HepG2 (cell line): ENCODE data around the gene ZDHHC7. TPM values are rescaled to one million over a fixed set of nuclear protein-coding genes. Genes with fewer than 3 reads are reported as not detected.

Experiments
- CBFB ChIP-seq: sonication (generic); formaldehyde crosslinking; IDR thresholded peaks from 2 replicates; pipeline ENCODE4 v1.4.0; 2020; ENCODE audit warnings: missing genetic modification reagents
- CENPT ChIP-seq: sonication (generic); formaldehyde crosslinking; IDR thresholded peaks from 2 replicates; pipeline ENCODE4 v1.8.0; 2022; ENCODE audit warnings: low read depth, mild to moderate bottlenecking, moderate library complexity, missing genetic modification reagents
- JUND ChIP-seq: sonication (generic); formaldehyde crosslinking; IDR thresholded peaks from 2 replicates; pipeline ENCODE4 v1.8.0; 2022; ENCODE audit warnings: mild to moderate bottlenecking, missing genetic modification reagents
- MIER2 ChIP-seq: IDR thresholded peaks from 2 replicates; pipeline ENCODE4 v1.6.1; 2016; ENCODE audit warnings: missing biosample characterization, missing genetic modification reagents
- SALL2 ChIP-seq: sonication (generic); formaldehyde crosslinking; IDR thresholded peaks from 2 replicates; pipeline ENCODE4 v1.8.1; 2023; ENCODE audit warnings: mild to moderate bottlenecking, missing genetic modification reagents, inconsistent platforms
- SMARCE1 ChIP-seq: fragments of 450-650 bp; IDR thresholded peaks from 2 replicates; pipeline ENCODE4 v1.6.1; 2017; ENCODE audit warnings: borderline replicate concordance
- ZNF761 ChIP-seq: sonication (generic); formaldehyde crosslinking; conservative IDR thresholded peaks from 2 replicates; pipeline ENCODE4 v1.4.0; 2020; ENCODE audit warnings: mild to moderate bottlenecking, missing genetic modification reagents
- ZZZ3 ChIP-seq: sonication (generic); formaldehyde crosslinking; IDR thresholded peaks from 2 replicates; pipeline ENCODE4 v1.4.0; 2020; ENCODE audit warnings: missing genetic modification reagents, mild to moderate bottlenecking, borderline replicate concordance
- polyA plus RNA-seq, 8 experiments: library from polyadenylated mRNA; depleted of rRNA in 3 of 8; stranded (reverse) in 7 of 8; unstranded in 1 of 8; fragments of >200 nt; fragmentation: Illumina TruSeq in 4 of 8; extraction: Trizol in 4 of 8; gene quantifications; 2 replicates each; pipeline versions ENCODE4 v1.2.1 to v1.2.3, GENCODE V29; 2011 to 2016; ENCODE audit warnings: low read depth in 4 of 8, missing spikeins in 1 of 8, mixed read lengths in 1 of 8; ENCODE audit not compliant: insufficient read depth in 1 of 8
- total RNA-seq, 5 experiments: library from RNA; depleted of rRNA; stranded (reverse); fragments of >200 nt; fragmentation: Illumina TruSeq; extraction: Trizol; gene quantifications; 2 replicates each; pipeline ENCODE4 v1.2.3, GENCODE V29; 2016; ENCODE audit warnings: low read depth in 1 of 5
- TF ChIP-seq, protein P1 (sequence below): IDR thresholded peaks from 2 replicates; pipeline ENCODE4 v1.6.1; 2016; ENCODE audit warnings: missing genetic modification reagents, missing compliant biosample characterization
- TF ChIP-seq, protein P2 (sequence below): sonication (generic); formaldehyde crosslinking; IDR thresholded peaks from 2 replicates; pipeline ENCODE4 v1.5.0; 2020; ENCODE audit warnings: mild to moderate bottlenecking, missing genetic modification reagents
- TF ChIP-seq, protein P3 (sequence below): sonication (generic); formaldehyde crosslinking; IDR thresholded peaks from 2 replicates; pipeline ENCODE4 v1.4.0; 2020; ENCODE audit warnings: missing genetic modification reagents
- TF ChIP-seq, protein P4 (sequence below): sonication (generic); formaldehyde crosslinking; conservative IDR thresholded peaks from 2 replicates; pipeline ENCODE4 v1.4.0; 2020; ENCODE audit warnings: missing genetic modification reagents
- TF ChIP-seq, protein P5 (sequence below): sonication (generic); formaldehyde crosslinking; IDR thresholded peaks from 2 replicates; pipeline ENCODE4 v1.8.0; 2022; ENCODE audit warnings: missing genetic modification reagents, low read depth, mild to moderate bottlenecking, borderline replicate concordance
- TF ChIP-seq, protein P6 (sequence below), 2 experiments: fragments of 450-650 bp in 1 of 2; sonication (generic) in 1 of 2; formaldehyde crosslinking in 1 of 2; IDR thresholded peaks; 2 replicates each; pipeline versions ENCODE4 v1.6.1 to v1.8.0; 2016 to 2022; ENCODE audit warnings: antibody characterized with exemption in 1 of 2, mild to moderate bottlenecking in 1 of 2, missing genetic modification reagents in 1 of 2

The ZDHHC7 gene
- total and polyA plus RNA-seq, 2 of the 13 experiments (the other 11 are each of a cell fraction or from before 2014, with no cell fraction given), result 46.8 to 67.6 TPM

DNA sequence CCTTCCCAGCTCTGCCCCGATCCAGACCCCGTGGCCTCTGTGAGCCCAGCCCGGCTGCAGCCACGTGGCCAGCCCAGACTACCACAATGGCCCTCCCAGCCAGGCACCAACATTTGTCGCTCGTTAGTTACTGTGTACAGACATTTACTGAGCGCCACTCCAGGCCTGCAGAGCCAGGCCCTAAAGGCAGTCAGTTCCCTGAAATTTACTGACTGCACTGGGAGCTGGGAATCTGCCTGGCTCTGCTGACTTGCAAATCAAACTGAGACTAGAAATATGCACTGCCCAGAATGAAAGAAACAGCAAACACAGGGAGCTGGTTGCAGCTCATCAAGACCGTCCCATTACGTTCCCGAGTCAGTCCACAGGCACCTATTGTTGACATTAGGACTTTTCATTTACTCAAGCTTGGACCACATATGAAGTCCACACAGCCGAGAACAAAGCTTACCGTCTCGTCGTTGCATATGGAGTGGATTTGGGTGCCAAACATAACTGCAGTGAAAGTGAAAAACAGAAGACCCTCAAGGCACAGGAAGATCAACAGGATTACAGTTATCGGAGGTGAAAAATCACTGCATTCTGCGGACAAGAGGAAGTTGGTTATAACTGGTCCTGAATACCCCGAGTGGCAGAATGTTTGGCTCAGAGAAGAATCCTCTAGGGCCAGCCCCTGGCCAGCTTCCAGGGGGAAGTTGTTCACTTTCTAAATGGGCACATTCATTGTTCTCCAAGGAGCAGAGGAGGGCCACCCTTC lies 34.5 kb downstream of the ZDHHC7 start (continued):
- TF ChIP-seq, protein P1, sequence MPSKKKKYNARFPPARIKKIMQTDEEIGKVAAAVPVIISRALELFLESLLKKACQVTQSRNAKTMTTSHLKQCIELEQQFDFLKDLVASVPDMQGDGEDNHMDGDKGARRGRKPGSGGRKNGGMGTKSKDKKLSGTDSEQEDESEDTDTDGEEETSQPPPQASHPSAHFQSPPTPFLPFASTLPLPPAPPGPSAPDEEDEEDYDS (CRISPR knock-in tag), result peak; percentile 32; the same call in 1 of the 2 replicates
- peak; percentile 26; the same call in 1 of the 2 replicates for TF ChIP-seq MIER2 (CRISPR knock-in tag)
- TF ChIP-seq JUND (CRISPR knock-in tag), result peak; percentile 49; the same call in 1 of the 2 replicates
- TF ChIP-seq CBFB (CRISPR knock-in tag), result no peak
- TF ChIP-seq ZNF761 (CRISPR knock-in tag), result 0 out of 2 replicates have a peak, but pooled peaks have one; percentile 36
- TF ChIP-seq, protein P2, sequence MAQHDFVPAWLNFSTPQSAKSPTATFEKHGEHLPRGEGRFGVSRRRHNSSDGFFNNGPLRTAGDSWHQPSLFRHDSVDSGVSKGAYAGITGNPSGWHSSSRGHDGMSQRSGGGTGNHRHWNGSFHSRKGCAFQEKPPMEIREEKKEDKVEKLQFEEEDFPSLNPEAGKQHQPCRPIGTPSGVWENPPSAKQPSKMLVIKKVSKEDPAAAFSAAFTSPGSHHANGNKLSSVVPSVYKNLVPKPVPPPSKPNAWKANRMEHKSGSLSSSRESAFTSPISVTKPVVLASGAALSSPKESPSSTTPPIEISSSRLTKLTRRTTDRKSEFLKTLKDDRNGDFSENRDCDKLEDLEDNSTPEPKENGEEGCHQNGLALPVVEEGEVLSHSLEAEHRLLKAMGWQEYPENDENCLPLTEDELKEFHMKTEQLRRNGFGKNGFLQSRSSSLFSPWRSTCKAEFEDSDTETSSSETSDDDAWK, result no peak
- TF ChIP-seq, protein P3, sequence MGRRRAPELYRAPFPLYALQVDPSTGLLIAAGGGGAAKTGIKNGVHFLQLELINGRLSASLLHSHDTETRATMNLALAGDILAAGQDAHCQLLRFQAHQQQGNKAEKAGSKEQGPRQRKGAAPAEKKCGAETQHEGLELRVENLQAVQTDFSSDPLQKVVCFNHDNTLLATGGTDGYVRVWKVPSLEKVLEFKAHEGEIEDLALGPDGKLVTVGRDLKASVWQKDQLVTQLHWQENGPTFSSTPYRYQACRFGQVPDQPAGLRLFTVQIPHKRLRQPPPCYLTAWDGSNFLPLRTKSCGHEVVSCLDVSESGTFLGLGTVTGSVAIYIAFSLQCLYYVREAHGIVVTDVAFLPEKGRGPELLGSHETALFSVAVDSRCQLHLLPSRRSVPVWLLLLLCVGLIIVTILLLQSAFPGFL (CRISPR knock-in tag), result no peak
- TF ChIP-seq, protein P4, sequence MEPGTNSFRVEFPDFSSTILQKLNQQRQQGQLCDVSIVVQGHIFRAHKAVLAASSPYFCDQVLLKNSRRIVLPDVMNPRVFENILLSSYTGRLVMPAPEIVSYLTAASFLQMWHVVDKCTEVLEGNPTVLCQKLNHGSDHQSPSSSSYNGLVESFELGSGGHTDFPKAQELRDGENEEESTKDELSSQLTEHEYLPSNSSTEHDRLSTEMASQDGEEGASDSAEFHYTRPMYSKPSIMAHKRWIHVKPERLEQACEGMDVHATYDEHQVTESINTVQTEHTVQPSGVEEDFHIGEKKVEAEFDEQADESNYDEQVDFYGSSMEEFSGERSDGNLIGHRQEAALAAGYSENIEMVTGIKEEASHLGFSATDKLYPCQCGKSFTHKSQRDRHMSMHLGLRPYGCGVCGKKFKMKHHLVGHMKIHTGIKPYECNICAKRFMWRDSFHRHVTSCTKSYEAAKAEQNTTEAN (CRISPR knock-in tag), result peak; percentile 63; the same call in 1 of the 2 replicates
- no peak for TF ChIP-seq SMARCE1
- TF ChIP-seq, protein P5, sequence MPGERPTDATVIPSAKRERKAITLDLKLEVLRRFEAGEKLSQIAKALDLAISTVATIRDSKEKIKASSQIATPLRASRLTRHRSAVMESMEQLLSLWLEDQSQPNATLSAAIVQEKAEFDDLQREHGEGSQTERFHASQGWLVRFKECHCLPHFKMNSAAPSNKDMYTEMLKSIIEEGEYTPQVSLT, result no peak
- no peak for TF ChIP-seq SALL2 (CRISPR knock-in tag)
- TF ChIP-seq, protein P6, sequence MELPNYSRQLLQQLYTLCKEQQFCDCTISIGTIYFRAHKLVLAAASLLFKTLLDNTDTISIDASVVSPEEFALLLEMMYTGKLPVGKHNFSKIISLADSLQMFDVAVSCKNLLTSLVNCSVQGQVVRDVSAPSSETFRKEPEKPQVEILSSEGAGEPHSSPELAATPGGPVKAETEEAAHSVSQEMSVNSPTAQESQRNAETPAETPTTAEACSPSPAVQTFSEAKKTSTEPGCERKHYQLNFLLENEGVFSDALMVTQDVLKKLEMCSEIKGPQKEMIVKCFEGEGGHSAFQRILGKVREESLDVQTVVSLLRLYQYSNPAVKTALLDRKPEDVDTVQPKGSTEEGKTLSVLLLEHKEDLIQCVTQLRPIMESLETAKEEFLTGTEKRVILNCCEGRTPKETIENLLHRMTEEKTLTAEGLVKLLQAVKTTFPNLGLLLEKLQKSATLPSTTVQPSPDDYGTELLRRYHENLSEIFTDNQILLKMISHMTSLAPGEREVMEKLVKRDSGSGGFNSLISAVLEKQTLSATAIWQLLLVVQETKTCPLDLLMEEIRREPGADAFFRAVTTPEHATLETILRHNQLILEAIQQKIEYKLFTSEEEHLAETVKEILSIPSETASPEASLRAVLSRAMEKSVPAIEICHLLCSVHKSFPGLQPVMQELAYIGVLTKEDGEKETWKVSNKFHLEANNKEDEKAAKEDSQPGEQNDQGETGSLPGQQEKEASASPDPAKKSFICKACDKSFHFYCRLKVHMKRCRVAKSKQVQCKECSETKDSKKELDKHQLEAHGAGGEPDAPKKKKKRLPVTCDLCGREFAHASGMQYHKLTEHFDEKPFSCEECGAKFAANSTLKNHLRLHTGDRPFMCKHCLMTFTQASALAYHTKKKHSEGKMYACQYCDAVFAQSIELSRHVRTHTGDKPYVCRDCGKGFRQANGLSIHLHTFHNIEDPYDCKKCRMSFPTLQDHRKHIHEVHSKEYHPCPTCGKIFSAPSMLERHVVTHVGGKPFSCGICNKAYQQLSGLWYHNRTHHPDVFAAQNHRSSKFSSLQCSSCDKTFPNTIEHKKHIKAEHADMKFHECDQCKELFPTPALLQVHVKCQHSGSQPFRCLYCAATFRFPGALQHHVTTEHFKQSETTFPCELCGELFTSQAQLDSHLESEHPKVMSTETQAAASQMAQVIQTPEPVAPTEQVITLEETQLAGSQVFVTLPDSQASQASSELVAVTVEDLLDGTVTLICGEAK (IDR thresholded peaks at IDR 0.05), result no peak
- TF ChIP-seq, protein P6 (CRISPR knock-in tag; IDR thresholded peaks at IDR 0.05), result no peak
- no peak for TF ChIP-seq CENPT (CRISPR knock-in tag)
- TF ChIP-seq ZZZ3 (CRISPR knock-in tag), result no peak
